MV-4-11 (cell line): ENCODE data around the gene PLCG2.
"Not testable (repeated sequence)": the region's sequence is repeated elsewhere in the genome, so short reads cannot be mapped to it uniquely, and the experiment has no call there.

ENCODE experiments used
- DNase-seq: peaks from one replicate; lab custom pipeline; 2025; lab: John Stamatoyannopoulos, UW

PLCG2 gene

GRCh38 chr16:81754858-81755257 is 24.2 kb upstream of the PLCG2 start:
- no peak for DNase-seq

DNA sequence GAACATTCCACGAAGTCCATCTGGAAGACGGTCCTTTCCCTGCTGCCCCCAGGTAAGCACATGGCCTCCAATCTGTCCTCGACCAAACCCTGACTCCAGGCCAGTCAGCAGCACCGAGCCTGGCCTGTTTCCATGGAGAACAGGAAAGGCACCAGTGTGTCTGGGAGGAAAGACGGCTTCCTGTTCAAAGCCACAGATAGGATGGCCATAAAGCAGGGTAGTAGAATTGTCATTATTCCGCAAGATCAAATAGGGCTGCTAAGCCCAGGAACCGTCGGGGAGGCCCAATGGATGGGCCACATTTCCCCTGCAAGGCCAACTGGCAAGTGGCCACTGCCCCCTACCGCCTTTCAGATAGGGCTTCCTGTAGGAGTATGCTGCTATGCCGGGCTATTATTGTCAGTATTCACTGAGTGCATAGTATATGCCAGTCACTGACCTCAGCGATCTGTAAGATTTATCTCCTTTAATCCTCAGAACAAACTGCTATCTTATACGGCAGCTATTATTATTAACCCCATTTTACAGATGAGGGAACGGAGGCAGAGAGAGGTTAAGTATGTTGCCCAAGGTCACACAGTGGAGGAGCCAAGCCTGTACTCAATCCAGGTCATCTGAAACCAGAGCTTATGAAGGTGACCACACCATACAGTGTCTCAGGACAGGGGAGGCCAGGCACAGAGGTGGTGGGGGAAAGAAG is 23.0 kb upstream of the PLCG2 start:
- peak; percentile 75 for DNase-seq

DNA sequence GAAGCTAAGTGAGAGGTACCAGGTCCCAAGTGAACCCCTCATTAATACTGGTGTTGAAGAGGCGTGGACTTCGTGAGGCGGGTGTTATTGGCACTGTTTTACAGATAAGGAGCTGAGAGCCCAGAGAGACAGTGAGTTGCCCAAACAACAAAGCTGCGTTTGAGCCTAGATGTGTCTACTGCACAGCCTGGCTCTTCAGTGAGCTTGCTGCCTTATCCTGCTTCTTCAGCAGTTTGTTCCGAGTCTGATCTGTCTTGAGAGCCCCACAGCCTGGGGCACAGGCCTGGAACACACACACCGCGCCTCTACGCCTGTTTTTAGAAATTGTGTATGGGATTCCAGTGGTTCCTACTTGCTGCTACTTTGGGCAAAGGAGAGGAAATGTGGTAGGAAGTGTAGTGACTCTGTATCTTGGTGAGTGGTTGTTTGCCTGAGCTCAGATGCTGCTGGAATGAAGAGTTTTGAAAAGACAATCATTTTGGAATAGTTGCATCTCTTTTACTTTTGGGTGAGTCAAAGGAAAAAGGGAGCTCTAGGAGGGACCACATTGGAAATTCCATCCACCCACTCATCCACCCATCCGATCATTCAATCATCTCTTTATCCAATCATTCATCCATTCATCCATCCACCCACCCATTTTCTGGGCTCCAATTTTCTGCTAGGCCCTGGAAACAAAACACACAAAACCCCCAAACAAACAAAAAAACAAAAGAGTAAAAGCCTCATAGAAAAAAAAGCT is 22.3 kb upstream of the PLCG2 start:
- DNase-seq = no peak

DNA sequence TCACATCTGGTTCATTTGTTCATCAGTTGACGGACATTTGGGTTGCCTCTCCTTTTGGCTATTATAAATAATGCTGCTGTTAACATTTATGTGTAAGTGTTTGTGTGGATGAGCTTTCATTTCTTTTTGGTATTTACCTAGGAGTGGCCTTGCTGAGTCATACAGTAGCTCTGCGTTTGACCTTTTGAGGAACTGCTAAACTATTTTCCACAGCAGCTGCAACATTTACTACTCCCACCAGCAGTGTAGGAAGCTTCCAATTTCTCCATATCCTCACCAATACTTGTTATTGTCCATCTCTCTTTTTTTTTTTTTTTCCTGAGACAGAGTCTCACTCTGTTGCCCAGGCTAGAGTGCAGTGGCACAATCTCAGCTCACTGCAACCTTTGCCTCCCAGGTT is 20.7 kb upstream of the PLCG2 start:
- DNase-seq = peak; percentile 77

DNA sequence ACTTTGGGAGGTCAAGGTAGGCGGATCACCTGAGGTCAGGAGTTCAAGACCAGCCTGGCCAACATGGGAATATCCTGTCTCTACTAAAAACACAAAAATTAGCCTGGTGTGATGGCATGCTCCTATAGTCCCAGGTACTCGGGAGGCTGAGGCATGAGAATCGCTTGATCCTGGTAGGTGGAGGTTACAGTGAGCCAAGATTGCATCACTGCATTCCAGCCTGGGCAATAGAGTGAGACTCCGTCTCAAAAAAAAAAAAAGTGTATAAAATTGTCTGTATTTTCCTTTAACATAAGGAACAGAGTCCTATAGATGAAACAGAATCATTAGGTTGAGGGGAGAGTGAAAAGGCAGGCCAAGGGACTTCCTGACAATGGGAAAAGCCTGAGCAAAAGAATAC is 16.8 kb upstream of the PLCG2 start:
- not testable (repeated sequence) for DNase-seq

- no peak for DNase-seq
These were observed 13.8 kb upstream of the PLCG2 start for GRCh38 chr16:81765111-81765919.

DNA sequence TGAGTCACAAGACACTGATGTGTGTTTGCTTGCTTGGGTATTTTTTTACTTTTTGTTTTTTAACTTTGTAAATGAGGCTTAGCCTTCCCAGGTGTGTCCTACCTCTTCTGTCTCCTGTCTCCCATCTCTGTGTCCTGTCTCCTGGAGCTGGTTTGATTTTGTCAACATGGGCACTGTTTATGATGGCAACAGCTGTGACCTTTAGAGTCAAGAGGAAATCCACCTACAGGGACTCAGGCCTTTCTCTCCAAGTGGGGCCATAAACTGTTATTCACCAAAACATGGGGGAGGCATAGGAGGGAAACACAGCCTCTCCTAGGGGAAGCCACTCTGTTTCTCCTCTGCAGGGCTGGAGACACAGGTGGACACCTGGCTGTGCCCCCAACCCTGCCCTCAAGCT is 13.1 kb upstream of the PLCG2 start:
- no peak for DNase-seq

DNA sequence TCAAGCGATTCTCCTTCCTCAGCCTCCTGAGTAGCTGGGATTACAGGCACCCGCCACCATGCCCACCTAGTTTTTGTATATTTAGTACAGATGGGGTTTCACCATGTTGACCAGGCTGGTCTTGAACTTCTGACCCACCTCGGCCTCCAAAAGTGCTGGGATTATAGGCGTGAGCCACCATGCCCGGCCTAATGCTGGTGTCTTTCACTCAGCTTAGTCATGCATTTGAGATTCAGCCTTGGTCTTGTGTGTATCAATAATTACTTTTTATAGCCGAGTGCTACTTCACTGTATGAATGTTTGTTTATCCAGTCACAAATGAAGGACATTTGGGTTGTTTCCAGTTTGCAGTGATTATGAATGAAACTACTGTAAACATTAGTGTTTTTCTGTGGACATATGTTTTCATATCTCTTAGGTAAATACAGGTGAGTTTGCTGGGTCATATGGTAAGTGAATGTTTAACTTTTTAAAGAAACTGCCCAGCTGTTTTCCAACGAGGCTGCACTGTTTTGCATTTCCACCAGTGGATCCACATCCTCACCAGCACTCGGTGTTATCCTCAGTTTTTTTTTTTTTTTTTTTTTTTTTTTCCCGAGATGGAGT is 11.0 kb upstream of the PLCG2 start:
- no peak for DNase-seq

DNA sequence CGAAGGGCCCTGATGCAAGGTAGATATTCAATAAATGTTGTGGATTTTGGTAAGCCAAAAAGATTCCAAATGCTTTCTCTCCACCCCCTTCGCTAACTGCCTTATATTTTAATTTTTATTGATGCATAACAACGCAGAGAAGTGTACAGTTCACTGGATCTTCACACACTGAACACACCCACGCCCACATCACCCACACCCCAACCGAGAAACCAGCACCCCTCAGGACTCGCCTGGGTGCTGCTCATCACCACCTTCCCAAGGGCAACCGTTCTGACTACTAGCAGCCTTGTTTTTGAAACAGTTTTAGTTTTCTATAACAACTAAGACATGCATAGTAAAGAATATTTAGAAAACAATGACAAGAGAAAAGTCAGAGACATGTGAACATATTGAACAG is 9.1 kb upstream of the PLCG2 start:
- no peak for DNase-seq

DNA sequence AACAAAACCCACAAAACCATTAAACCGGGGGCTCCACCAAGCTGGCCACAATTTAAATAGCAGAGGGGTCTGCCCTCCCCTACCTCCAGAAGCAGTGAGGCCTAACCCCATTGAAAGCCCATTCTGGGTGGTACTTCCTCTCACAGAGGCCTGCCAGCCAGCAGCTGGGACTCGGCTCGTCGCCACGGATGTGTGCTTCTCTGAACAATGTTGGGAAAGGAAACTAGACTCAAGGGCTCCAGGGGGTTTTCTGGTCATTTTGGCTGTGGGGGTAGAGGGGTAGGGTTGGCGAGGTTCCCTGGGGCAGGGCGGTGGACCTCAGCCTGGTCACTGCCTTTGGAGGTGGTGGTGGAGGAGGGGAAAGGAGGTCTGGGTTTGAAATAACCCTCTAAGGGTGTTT is 4.7 kb upstream of the PLCG2 start:
- peak; percentile 30 for DNase-seq

DNA sequence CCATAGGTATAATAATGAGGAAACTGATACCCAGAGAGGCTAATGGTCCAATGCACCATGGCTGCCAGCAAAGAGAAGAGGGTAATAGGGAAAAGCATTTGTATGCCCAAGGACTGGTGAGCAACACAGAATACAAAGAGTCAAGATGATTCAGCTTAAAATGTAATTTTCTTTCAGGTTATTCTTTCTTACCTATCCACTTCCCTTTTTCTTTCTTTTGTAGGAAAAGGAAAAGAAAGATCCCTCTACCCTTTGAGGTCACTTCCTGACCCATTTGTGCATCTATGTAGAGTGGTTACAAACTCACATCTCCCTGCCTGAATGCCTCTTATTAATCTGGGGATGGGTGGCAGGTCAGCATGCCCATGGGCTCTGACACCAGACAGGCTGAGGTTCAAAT is 3.5 kb upstream of the PLCG2 start:
- no peak for DNase-seq

GRCh38 chr16:81778231-81778630 is 860 bp upstream of the PLCG2 start:
- DNase-seq = no peak

DNA sequence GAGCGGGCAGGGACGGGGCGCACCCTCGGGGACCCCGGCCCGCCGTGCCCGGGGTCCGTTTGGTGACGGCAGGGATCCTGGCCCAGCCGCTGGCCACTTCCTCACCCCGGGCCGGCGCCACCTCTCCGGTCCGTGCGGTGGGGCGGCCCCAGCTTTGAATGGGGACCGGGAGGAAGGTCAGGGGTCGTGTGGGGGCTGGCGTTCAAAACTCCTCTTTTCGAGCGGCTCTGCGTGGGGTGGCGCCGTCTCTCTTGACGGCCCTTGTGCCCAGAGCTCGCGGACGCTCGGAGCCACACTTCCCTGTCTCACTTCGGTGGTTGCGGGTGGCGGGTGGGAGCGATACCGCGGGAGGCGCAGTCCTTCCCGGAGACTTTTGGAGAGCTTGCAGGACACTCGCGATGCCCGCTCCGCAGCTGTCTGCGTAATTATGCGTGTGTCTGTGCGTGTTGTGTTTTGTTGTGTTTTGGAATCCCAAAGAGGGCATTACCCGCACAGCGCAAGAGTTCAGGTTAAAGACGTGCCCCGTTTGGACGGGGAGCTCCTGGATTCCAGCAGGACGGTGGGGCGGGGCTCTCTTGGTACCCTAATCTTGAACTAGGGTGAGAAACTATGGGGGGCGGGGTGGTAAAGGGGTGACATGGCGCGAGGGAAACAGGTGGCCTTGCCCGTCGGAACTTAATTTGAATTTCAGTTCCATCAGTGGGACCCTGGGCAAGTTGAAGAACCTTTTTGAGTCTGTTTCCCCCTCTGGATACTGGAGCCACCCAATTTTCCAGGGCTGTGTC is 637 bp downstream of the PLCG2 start:
- peak; percentile 35 for DNase-seq

DNA sequence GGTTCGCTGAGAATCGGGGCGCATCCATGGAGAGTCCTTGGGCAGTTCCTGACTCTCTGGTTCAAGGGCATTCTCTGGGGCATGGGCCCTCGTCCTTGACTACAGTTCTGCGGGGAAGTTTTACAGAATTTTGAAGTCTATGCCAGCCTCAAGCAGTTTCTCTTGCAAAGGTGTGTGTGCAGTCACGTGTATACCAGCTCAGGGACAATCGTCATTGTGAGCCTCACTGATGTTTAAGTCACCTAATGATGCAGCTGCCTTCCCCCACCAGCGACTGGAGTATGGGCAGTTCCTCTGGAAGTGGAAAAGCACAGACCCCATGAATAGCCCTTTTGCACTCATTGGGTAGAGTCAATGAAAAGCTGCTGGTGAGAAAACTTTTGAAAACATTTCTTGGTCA is 1.3 kb downstream of the PLCG2 start:
- no peak for DNase-seq

GRCh38 chr16:81782236-81782635 is 3.1 kb downstream of the PLCG2 start:
- DNase-seq = peak; percentile 25

DNA sequence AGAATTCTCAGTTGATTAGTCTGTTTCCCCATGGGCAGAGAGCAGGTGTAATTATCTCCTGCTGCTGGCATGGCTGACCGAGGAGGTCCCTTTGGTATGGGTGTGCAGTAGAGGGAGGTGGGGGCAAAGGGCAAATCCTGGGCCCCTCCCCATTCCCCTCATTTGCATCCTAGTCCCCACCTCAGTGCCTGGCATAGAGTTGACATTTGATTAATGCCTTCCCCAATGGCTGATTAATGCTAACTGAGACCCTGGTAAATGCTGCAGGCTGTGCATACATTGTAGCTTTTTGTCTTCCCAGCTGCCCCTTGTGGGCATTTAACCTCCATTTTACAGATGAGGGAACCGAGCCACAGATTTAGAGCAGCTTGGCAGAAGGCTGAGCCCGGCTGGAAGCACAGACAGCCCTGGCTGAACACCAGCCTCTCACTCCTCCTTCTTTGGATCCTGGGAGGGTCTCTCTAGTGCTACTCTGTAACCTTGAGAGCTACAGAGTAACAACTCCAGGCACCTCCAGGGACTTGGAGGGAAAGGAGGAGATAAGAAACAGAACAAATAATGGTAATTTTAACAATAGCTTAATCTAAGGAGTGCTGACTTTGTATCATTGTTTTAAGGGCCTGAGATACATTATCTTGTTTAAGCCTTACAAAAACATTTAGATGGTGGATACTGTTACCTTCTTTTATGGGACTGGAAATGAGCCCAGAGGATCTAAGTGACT is 5.1 kb downstream of the PLCG2 start:
- DNase-seq = no peak

- no peak for DNase-seq
These were observed 6.2 kb downstream of the PLCG2 start for GRCh38 chr16:81785138-81785924.

GRCh38 chr16:81786321-81786720 is 7.2 kb downstream of the PLCG2 start:
- DNase-seq = peak; percentile 10

DNA sequence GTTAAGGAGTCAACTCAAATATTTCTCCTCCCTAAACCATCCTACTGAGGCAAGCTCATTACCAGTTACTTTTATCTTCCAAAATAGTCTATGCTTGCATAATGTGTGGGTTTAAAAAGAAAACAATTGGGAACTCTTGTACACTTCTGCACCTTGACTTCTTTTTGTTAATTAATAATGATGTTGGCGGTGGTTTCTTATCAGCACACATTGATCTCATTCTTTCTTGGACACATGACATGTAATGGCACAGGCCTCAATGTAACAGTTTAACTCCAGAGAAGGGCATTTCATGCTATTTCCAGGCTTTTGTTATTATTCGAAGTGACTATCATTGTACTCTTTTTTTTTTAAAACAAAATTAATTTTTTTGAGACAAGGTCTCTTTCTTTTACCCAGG is 7.8 kb downstream of the PLCG2 start:
- no peak for DNase-seq

DNA sequence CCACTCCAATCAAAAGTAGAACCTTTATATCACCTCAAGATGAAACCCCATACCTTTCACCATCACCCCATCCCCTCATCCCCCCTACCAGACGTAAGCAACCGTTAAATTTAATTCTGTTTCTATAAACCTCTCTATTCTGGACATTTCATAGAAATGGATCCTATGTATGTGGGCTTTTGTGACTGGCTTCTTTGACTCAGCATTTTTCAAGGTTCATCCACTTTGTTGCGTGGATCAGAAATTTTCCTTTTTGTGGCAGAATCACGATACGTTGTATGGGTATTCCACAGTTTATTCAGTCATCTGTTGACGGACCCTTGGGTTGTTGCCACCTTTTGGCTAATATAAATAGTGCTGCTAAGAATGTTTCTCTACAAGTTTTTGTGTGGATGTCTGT is 8.6 kb downstream of the PLCG2 start:
- DNase-seq = no peak
